Endothelial cell of umbilical vein (primary cell): ENCODE results near the gene RBM33.

Experiments
- CTCF ChIP-seq, 2 donors: IDR thresholded peaks; 1 replicate in 1 of 2; 2 replicates in 1 of 2; pipeline ENCODE4 v1.5.1; 2011; ENCODE audit warnings: low read length in 2 of 2, mild to moderate bottlenecking in 2 of 2, moderate library complexity in 2 of 2, control low read depth in 1 of 2, inconsistent platforms in 1 of 2, low read depth in 1 of 2; ENCODE audit not compliant: insufficient read depth in 1 of 2; ENCODE audit errors: extremely low read depth in 1 of 2
- EZH2 ChIP-seq: IDR thresholded peaks from 2 replicates; pipeline ENCODE4 v1.6.1; 2012; ENCODE audit warnings: borderline replicate concordance, low read depth, mild to moderate bottlenecking, moderate library complexity, low read length, inconsistent platforms; ENCODE audit not compliant: severe bottlenecking
- JUN ChIP-seq: IDR thresholded peaks from 2 replicates; pipeline ENCODE4 v1.6.1; 2011; ENCODE audit warnings: borderline replicate concordance, low read depth; ENCODE audit not compliant: insufficient read length, insufficient read depth
- MAX ChIP-seq: IDR thresholded peaks from 2 replicates; pipeline ENCODE4 v1.6.1; 2011; ENCODE audit not compliant: insufficient read depth, insufficient read length
- MYC ChIP-seq: IDR thresholded peaks from one replicate; pipeline ENCODE4 v1.6.1; 2011; ENCODE audit warnings: mild to moderate bottlenecking, low read depth, low read length
- POLR2A ChIP-seq: IDR thresholded peaks from 2 replicates; pipeline ENCODE4 v1.6.1; 2012; ENCODE audit warnings: low read depth, mild to moderate bottlenecking, control low read depth, low read length
- POLR2AphosphoS5 ChIP-seq: IDR thresholded peaks from 2 replicates; pipeline ENCODE4 v1.6.1; 2012; ENCODE audit warnings: low read depth, mild to moderate bottlenecking, control low read depth, low read length, moderate library complexity; ENCODE audit not compliant: insufficient read depth

DNA sequence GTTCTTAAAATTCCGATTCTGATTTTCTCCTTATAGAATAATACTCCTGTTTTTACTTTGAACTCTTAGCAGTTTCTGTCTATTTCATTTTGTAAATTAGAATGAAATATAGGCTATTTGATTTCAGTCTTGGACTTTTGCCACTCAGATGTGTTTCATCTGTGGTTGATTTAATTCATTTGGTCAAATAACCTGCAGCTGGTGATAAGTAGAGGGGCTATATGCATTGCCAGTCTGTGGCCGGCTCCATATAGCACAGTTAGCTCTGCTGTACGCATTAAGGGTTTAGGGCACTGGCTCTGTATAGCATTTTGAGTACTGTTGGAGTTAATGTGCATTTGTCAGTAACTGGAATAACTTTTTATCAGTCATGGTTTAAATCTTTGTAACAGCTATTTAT is 35.7 kb downstream of the RBM33 start:
- TF ChIP-seq CTCF (IDR thresholded peaks at IDR 0.05; ENCODE audit: extremely low read depth in 1 of 2, insufficient read depth in 1 of 2, low read depth in 1 of 2, low read length in 2 of 2) (no peak), POLR2A (no peak), POLR2AphosphoS5 (no peak), MAX (no peak), EZH2 (no peak), MYC (no peak), JUN (no peak)
